B cell (primary cell): ENCODE data around the gene NRL.

ENCODE experiments used
- EZH2 ChIP-seq: IDR thresholded peaks from 2 replicates; pipeline ENCODE4 v1.6.1; 2012; ENCODE audit warnings: borderline replicate concordance, low read depth, mild to moderate bottlenecking, moderate library complexity, low read length; ENCODE audit not compliant: insufficient read depth, poor library complexity, severe bottlenecking
- TF ChIP-seq, protein P1 (sequence below): fragments of 200-600 bp; IDR thresholded peaks from one replicate; pipeline ENCODE4 v1.8.0; 2022; ENCODE audit warnings: antibody characterized with exemption, mild to moderate bottlenecking

DNA sequence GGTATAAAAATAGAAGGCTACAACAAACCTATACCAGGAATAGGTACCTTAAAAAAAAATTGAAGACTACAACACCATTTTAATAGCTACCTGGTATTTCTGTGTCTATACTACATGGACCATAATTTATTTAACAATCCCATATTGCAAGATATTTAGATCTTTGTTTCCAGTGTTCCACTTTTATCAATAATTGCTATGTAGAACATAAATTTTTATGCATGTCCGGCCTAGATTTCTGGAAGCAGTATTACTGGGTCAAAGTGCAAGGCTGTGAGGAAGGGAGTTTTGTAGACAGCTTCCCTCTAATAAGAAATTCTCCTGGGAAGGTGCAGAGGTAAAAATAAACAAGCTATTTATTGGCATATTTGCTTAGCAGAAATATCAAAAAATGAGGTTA is 4.2 kb downstream of the NRL start:
- TF ChIP-seq, protein P1, sequence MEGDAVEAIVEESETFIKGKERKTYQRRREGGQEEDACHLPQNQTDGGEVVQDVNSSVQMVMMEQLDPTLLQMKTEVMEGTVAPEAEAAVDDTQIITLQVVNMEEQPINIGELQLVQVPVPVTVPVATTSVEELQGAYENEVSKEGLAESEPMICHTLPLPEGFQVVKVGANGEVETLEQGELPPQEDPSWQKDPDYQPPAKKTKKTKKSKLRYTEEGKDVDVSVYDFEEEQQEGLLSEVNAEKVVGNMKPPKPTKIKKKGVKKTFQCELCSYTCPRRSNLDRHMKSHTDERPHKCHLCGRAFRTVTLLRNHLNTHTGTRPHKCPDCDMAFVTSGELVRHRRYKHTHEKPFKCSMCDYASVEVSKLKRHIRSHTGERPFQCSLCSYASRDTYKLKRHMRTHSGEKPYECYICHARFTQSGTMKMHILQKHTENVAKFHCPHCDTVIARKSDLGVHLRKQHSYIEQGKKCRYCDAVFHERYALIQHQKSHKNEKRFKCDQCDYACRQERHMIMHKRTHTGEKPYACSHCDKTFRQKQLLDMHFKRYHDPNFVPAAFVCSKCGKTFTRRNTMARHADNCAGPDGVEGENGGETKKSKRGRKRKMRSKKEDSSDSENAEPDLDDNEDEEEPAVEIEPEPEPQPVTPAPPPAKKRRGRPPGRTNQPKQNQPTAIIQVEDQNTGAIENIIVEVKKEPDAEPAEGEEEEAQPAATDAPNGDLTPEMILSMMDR: no peak
- no peak for TF ChIP-seq EZH2
